Measurements from ENCODE around the gene ARSG. TPM values are rescaled to one million over a fixed set of nuclear protein-coding genes. Genes with fewer than 3 reads are reported as not detected.

Gene ARSG
- total RNA-seq, 1 donor: 1.1 TPM

DNA sequence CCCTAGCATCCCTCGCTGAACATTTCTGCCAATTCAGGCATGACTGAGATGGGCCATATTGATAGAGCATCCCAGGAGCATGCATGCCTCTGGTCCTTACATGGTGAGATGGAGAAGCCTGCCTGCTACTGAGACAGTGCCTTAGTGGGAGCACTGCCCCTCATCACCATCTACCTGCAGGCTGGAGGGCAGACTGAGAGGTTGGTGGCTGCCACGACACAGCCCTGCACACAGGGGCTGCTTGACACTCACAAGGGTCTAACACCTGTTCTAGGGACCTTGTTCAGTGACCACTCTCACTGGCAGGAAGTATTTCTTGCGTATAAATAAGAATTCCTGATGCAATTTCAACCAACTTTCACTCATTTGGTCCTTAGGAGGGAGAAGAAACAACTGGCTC lies 132.0 kb downstream of the ARSG start:
- no peak for DNase-seq (ENCODE audit: low read depth in 2 of 3, low spot score in 2 of 3)

DNA sequence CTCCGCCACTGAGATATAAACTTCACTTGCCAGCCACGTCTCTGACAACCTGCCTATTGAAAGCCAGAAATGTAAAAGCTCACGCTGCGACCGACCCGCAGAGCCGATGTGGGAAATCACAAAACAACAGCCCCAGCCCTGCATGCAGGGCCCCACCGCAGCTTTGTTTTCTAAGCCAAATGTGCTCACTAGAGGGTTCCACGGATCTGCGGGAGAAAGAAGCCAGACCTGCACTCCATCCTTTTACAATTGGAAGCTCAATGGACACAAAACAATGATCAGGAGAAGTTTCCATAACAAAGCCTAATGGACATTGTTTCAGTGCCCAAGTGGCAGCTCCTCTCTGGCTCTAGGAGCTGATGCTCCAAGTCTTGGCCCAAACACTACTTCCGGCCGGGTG lies 132.9 kb downstream of the ARSG start:
- DNase-seq (ENCODE audit: low read depth in 2 of 3, low spot score in 2 of 3): no peak

DNA sequence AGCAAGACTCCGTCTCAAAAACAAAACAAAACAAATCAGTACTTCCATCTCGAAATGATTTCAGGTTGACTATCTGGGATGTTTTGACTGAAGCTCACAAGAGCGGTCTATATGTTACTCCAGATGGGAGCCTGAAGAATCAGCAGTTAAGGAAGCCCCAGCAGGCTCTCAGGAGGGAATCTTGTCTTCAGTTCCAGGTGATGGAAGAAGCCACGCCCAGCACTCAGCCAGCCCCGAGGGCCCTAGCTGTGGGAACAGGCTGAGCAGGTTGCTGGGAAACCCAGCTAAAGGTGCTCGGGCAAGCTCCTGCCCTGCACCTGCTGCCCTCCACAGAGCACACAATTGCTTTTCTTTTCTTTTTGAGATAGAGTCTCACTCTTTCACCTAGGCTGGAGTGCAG lies 133.6 kb downstream of the ARSG start:
- no peak for DNase-seq (ENCODE audit: low read depth in 2 of 3, low spot score in 2 of 3)

DNA sequence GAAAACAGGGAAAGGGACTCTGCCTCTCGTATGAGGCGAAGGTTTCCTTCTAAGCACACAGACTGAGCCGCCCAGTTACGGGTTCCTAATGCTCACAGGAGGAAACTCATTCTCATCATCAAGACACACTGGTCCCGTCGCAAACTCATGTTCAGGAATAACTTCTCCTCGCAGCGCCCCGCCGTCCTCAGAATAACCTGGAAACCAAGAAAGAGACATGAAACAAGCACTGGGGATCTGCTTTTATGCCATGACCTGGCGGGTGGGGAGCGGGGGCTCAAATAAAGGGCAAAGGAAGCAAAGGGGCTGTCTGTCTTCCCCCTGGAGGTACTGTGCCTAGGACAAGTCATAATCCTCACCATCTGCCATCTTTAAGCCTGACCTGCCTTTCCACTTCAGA lies 134.7 kb downstream of the ARSG start:
- DNase-seq (ENCODE audit: low read depth in 2 of 3, low spot score in 2 of 3): no peak

DNA sequence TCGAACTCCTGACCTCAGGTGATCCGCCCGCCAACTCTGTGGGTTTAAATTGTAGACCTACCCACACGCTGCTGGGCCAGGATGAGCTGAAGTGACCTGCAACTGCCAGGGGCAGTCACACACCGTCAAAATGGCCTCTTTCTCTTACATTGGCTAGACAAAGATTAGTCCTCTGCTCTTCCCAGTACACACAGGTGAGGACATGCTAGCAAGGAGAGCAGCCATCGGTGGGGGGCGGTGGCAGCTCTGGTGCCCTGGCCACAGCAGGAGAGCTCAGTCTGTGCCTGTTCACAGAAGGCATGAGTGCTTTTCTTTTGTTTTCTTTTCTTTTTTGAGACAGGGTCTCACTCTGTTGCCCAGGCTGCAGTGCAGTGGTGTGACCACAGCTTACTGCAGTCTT lies 136.3 kb downstream of the ARSG start:
- no peak for DNase-seq (ENCODE audit: low read depth in 2 of 3, low spot score in 2 of 3)

GRCh38 chr17:68428498-68429172 lies 137.3 kb downstream of the ARSG start:
- DNase-seq (ENCODE audit: low read depth in 2 of 3, low spot score in 2 of 3): no peak

DNA sequence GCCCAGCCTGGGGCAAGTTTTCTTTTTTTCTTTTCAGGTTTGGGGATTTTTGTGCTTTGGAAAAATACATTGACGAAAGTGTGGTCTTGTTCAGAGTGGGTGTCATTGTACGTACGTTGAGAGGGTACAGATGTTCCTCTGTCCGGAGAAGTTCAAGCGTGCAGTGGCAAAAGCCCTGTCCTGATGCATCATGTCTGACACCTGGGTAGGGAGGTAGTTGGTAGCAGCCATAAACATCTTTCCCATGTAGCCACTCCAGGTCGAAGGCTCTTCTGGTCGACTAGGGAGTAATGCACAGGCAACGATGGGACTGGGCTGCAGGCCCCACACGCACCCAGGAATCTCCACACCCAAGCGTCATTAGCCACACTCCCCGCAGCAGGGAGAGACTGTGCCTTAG lies 138.6 kb downstream of the ARSG start:
- DNase-seq (ENCODE audit: low read depth in 2 of 3, low spot score in 2 of 3): no peak

- DNase-seq (ENCODE audit: low read depth in 2 of 3, low spot score in 2 of 3): no peak
Measured at GRCh38 chr17:68431045-68431608, 139.8 kb downstream of the ARSG start.

DNA sequence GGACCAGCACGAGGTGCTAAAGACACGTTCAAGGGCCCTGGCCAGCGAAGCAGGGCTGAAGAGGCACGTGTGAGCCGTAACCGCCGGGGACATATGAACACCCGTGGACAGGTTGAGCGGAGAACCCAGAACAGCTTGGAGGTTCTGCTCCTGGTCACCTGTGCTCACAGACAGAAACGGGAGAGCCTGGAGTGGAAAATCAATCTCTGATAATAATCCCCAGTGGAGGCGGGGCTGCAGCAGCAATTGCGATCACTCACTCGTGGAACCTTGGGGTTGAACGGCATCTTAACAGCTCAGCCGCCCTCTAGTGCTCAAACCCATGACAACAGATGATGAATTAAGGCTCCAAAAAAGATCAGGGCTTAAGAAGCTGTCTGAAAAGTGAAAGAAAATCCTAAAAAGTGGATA lies 140.4 kb downstream of the ARSG start:
- DNase-seq (ENCODE audit: low read depth in 2 of 3, low spot score in 2 of 3): peak in 1 of 3 donors; percentile 49

- DNase-seq (ENCODE audit: low read depth in 2 of 3, low spot score in 2 of 3): no peak
Measured at GRCh38 chr17:68432086-68432864, 141.0 kb downstream of the ARSG start.

- DNase-seq (ENCODE audit: low read depth in 2 of 3, low spot score in 2 of 3): no peak
Measured at GRCh38 chr17:68433211-68433610, 141.9 kb downstream of the ARSG start.

DNA sequence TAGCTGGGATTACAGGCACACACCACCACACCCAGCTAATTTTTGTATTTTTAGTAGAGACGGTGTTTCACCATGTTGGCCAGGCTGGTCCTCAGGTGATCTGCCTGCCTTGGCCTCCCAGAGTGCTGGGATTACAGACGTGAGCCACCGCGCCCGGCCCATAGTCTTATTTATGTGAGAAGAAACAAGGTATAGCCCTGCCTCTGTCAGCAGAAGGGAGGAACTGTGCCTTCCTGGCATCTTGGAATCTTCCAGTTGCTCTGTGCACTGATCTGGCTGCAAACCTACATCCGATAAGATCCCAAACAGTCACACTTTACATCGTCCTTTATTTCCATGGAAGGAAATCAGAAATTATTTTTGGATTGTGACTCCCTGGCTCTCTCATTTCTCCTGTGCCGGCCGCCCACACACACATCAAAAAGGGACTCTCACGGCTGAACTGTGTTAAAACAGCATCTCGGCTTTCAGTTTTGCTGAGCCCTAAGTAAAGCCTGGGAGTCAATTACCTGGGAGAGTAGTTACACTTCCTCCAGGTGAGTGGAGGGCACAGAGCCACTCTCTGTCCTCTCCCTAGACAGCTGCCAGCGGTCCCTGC lies 142.7 kb downstream of the ARSG start:
- DNase-seq (ENCODE audit: low read depth in 2 of 3, low spot score in 2 of 3): no peak

GRCh38 chr17:68435361-68435760 lies 144.1 kb downstream of the ARSG start:
- DNase-seq (ENCODE audit: low read depth in 2 of 3, low spot score in 2 of 3): no peak

DNA sequence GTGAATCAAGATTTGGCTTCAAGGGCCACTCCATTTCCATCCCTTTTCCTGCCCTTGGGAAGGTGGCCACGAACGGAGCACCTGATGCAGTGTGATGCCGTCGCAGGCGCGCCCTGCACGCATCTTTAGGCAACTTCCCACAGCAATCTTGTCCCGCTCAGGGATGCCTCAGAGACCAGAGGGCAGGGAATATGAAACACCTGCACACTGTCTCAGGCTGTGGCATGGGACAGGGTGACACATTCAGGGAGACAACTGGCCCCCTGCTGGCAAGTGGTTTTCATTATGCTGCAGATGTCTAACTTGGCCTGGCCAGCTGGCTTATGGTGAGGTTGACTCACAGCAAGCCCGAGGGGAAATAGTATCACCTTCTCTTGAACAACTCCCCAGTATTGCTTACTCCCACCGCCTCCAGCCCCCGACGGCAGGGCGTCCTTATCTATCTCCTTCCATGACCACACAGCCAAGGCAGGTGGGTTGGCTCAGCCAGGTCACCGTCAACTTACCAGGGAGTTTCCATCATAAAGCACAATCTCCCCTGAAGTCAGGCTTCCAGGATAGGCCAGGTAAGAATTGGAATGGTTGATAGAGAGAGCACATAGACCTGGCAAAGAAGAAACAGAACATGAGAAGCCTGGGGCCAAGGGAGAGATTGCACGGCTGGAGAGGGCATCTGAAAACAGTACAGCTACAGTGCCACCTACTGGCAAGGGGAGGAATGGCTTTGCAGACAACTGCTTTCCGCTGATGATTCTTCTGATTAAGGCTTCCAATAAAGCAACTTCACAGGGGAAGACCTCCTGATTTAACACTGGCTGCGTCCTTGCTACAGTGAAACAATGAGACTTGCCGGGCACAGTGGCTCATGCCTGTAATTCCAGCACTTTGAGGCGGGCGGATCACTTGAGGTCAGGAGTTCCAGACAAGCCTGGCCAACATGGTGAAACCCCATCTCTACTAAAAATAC lies 144.9 kb downstream of the ARSG start:
- peak; percentile 65 to 87 (median 80) for DNase-seq (ENCODE audit: low read depth in 2 of 3, low spot score in 2 of 3)

DNA sequence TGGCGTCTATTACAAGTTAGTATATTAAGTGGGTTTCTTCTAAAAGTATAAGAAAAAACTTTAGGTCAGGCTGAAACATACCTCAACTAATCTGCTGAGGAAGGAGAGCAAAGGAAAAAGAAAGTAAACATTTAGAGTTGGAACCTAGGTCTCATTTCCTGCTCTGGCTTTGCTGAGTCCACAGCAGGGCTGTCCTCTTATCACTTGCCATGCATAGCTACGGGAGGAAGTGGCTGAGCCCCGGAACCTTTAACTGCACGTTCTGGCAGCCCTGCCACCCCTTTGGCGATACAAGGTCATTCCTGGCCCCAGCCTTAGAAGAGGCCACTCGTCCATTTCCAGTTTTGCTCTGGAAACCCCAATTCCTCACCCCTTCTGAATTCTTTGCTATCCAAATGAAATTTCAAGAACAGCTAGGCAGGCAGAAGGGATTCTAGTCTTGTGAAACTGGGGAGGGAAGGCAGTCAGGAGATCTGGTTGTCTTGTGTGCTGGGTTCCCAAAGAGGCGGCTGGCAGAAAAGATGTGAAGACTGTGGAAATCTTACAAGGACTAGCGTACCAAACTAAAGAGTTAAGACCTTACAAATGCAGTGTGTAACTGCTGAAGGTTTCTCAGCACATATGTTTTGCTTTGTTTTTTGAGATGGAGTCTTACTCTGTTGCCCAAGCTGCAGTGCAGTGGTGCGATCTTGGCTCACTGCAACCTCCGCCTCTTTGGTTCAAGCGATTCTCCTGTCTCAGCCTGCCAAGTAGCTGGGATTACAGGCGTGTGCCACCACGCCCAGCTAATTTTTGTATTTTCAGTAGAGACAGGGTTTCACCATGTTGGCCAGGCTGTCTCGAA lies 146.9 kb downstream of the ARSG start:
- peak in 2 of 3 donors; percentile 75 to 79 for DNase-seq (ENCODE audit: low read depth in 2 of 3, low spot score in 2 of 3)

DNA sequence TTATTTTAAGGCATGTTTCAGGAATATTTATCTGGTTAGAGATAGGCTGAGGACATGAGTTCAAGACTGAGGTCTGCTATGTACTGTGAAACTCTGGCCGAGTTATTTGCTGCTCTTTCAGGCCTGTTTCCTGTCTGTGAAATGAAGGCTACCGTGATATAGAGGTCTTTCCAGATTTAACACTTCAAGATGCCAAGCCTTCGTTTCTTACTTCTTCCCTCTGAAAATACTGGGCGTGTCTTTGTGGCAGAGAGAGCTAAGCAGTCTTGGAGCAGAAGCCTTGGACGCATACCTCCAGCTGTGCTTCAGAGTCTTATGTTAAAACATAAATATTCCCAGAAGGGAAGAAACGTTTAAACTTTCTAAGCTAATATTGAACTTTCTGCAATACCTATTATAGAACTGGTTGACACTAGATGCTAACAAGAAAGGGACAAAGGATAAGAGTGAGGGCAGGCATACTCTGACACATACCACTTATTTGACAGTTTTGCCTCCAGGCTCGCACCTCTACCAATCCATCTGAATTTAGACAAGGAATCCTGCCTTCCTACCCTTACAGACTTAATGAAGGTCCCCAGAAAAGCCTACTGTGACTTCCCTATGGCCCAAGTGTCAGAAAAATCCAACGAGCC lies 148.5 kb downstream of the ARSG start:
- no peak for DNase-seq (ENCODE audit: low read depth in 2 of 3, low spot score in 2 of 3)

GRCh38 chr17:68440526-68440925 lies 149.2 kb downstream of the ARSG start:
- DNase-seq (ENCODE audit: low read depth in 2 of 3, low spot score in 2 of 3): no peak

- DNase-seq (ENCODE audit: low read depth in 2 of 3, low spot score in 2 of 3): peak in 2 of 3 donors; percentile 63 to 81
Measured at GRCh38 chr17:68441070-68441770, 149.9 kb downstream of the ARSG start.

Data from hematopoietic multipotent progenitor cell (in vitro differentiated cells).